ENCODE data around the gene IGSF21. TPM values are rescaled to one million over a fixed set of nuclear protein-coding genes. Genes with fewer than 3 reads are reported as not detected.
A peak's percentile ranks its signal among the peaks of the same experiment; 100 is the strongest.

IGSF21 gene
- total and polyA plus RNA-seq, 10 of the 15 experiments (the other 5 are each of a cell fraction or from before 2014, with no cell fraction given): 0.03 to 0.49 TPM; not detected in 8

DNA sequence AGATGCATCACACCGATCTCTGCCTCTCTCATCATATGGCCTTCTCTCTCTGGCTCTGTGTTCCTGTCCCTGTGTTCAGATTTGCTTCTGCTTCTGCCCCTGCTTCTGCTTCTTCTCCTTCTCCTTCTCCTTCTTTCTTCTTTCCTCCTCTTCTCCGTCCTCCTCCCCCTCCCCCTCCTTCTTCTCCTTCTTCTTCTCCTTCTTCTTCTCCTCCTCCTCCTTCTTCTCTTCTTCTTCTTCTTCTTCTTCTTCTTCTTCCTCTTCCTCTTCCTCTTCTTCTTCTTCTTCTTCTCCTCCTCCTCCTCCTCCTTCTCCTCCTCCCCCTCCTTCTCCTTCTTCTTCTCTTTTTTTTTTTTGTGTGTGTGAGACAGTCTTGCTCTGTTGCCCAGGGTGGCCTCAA is 233.2 kb downstream of the IGSF21 start:
- TF ChIP-seq NFXL1 (IDR thresholded peaks at IDR 0.05; ENCODE audit: borderline replicate concordance) (no peak), SREBF2 (IDR thresholded peaks at IDR 0.05; ENCODE audit: low read length) (no peak), CHD1 (IDR thresholded peaks at IDR 0.05; ENCODE audit: low read depth, low read length) (no peak), CBX5 (IDR thresholded peaks at IDR 0.05; ENCODE audit: low read depth) (no peak), SUPT20H (IDR thresholded peaks at IDR 0.05; ENCODE audit: borderline replicate concordance, control insufficient read depth, low read depth, low read length) (no peak), NBN (IDR thresholded peaks at IDR 0.05) (peak; percentile 25; the same call in 1 of the 2 replicates)
- TF ChIP-seq, protein P1, sequence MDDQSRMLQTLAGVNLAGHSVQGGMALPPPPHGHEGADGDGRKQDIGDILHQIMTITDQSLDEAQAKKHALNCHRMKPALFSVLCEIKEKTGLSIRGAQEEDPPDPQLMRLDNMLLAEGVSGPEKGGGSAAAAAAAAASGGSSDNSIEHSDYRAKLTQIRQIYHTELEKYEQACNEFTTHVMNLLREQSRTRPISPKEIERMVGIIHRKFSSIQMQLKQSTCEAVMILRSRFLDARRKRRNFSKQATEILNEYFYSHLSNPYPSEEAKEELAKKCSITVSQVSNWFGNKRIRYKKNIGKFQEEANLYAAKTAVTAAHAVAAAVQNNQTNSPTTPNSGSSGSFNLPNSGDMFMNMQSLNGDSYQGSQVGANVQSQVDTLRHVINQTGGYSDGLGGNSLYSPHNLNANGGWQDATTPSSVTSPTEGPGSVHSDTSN (IDR thresholded peaks at IDR 0.05; ENCODE audit: insufficient replicate concordance, low read depth, low read length): no peak
- TF ChIP-seq, protein P2, sequence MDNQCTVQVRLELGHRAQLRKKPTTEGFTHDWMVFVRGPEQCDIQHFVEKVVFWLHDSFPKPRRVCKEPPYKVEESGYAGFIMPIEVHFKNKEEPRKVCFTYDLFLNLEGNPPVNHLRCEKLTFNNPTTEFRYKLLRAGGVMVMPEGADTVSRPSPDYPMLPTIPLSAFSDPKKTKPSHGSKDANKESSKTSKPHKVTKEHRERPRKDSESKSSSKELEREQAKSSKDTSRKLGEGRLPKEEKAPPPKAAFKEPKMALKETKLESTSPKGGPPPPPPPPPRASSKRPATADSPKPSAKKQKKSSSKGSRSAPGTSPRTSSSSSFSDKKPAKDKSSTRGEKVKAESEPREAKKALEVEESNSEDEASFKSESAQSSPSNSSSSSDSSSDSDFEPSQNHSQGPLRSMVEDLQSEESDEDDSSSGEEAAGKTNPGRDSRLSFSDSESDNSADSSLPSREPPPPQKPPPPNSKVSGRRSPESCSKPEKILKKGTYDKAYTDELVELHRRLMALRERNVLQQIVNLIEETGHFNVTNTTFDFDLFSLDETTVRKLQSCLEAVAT (IDR thresholded peaks at IDR 0.05): 0 out of 2 replicates have a peak, but pooled peaks have one; percentile 46
- TF ChIP-seq, protein P3, sequence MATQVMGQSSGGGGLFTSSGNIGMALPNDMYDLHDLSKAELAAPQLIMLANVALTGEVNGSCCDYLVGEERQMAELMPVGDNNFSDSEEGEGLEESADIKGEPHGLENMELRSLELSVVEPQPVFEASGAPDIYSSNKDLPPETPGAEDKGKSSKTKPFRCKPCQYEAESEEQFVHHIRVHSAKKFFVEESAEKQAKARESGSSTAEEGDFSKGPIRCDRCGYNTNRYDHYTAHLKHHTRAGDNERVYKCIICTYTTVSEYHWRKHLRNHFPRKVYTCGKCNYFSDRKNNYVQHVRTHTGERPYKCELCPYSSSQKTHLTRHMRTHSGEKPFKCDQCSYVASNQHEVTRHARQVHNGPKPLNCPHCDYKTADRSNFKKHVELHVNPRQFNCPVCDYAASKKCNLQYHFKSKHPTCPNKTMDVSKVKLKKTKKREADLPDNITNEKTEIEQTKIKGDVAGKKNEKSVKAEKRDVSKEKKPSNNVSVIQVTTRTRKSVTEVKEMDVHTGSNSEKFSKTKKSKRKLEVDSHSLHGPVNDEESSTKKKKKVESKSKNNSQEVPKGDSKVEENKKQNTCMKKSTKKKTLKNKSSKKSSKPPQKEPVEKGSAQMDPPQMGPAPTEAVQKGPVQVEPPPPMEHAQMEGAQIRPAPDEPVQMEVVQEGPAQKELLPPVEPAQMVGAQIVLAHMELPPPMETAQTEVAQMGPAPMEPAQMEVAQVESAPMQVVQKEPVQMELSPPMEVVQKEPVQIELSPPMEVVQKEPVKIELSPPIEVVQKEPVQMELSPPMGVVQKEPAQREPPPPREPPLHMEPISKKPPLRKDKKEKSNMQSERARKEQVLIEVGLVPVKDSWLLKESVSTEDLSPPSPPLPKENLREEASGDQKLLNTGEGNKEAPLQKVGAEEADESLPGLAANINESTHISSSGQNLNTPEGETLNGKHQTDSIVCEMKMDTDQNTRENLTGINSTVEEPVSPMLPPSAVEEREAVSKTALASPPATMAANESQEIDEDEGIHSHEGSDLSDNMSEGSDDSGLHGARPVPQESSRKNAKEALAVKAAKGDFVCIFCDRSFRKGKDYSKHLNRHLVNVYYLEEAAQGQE (IDR thresholded peaks at IDR 0.05; ENCODE audit: low read depth, low read length): no peak
- TF ChIP-seq, protein P4, sequence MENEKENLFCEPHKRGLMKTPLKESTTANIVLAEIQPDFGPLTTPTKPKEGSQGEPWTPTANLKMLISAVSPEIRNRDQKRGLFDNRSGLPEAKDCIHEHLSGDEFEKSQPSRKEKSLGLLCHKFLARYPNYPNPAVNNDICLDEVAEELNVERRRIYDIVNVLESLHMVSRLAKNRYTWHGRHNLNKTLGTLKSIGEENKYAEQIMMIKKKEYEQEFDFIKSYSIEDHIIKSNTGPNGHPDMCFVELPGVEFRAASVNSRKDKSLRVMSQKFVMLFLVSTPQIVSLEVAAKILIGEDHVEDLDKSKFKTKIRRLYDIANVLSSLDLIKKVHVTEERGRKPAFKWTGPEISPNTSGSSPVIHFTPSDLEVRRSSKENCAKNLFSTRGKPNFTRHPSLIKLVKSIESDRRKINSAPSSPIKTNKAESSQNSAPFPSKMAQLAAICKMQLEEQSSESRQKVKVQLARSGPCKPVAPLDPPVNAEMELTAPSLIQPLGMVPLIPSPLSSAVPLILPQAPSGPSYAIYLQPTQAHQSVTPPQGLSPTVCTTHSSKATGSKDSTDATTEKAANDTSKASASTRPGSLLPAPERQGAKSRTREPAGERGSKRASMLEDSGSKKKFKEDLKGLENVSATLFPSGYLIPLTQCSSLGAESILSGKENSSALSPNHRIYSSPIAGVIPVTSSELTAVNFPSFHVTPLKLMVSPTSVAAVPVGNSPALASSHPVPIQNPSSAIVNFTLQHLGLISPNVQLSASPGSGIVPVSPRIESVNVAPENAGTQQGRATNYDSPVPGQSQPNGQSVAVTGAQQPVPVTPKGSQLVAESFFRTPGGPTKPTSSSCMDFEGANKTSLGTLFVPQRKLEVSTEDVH (IDR thresholded peaks at IDR 0.05; ENCODE audit: low read depth, partially characterized antibody): no peak
- no TSS peak for BruUV-seq (replicated peaks)
- intact Hi-C loops (cut with micrococcal nuclease; ENCODE audit: unreplicated experiment): no loop called here

More for the DNA sequence above, 233.2 kb downstream of the IGSF21 start:
- H3K4me1 ChIP-seq (ENCODE audit: control insufficient read depth, insufficient read depth, low read length): peaks cover 27% of the 10 kb centered on the region
- no peaks in the 10 kb centered on the region; the same call in 1 of the 3 replicates for H3K9me3 ChIP-seq (replicated peaks; ENCODE audit: control insufficient read depth, insufficient read depth, low read length)
- ChIA-PET CTCF (no interaction called here), POLR2A (no interaction called here), SMC1A (ENCODE audit: uncharacterized antibody, unreplicated experiment) (no interaction called here), RAD21 (ENCODE audit: unreplicated experiment) (interaction anchor here (1.1 to 2.8 kb wide), 2 partner anchors 18 to 57 kb away, joined by 3 to 10 read pairs; no protein-coding TSS in a partner anchor)
- H4K20me1 ChIP-seq (ENCODE audit: control insufficient read depth, insufficient read depth): no peaks in the 10 kb centered on the region
- DNase-seq (ENCODE audit: low read depth, low spot score): no peak
- no peaks in the 10 kb centered on the region for H3K79me2 ChIP-seq (ENCODE audit: control insufficient read depth, insufficient read depth, low read length)
- in situ Hi-C loops (cut with MboI): no loop called here
- WGBS (ENCODE audit: insufficient coverage, insufficient replicate concordance, low lambda C conversion rate, missing lambda C conversion rate): 56% methylated on average over 1 of the region's 2 CpGs
- ATAC-seq: no peak
- no peak overlapping the region for H3K4me3 ChIP-seq
- peak overlapping the region; percentile 44; the same call in 1 of the 2 replicates for H3K4me2 ChIP-seq (ENCODE audit: control insufficient read depth, insufficient read depth)
- FAIRE-seq: no peak
- H3K9ac ChIP-seq (ENCODE audit: control insufficient read depth, insufficient read depth, low read length): no peak overlapping the region
- H3K27me3 ChIP-seq (replicated peaks in 1 of 2; ENCODE audit: control insufficient read depth in 2 of 2, insufficient read depth in 2 of 2, low read length in 1 of 2): no peaks in the 10 kb centered on the region
- H2AFZ ChIP-seq (ENCODE audit: control insufficient read depth, low read depth, low read length): no peak overlapping the region
- no peaks in the 10 kb centered on the region for H3K36me3 ChIP-seq (ENCODE audit: control insufficient read depth in 2 of 2, insufficient read depth in 2 of 2, low read length in 1 of 2)
- peak overlapping the region; percentile 52 for H3K27ac ChIP-seq (ENCODE audit: control insufficient read depth, insufficient read depth)

Measured in GM12878 (cell line).